K562 treated with DMSO at 1 percent for 12 hours (cell line): ENCODE measurements around the gene PYGL. TPM values are rescaled to one million over a fixed set of nuclear protein-coding genes. Genes with fewer than 3 reads are reported as not detected.

Source experiments
- total RNA-seq: library from RNA; unstranded; fragments of 300-600 nt; gene quantifications from 2 replicates; pipeline ENCODE4 v1.2.3, GENCODE V29; 2022; ENCODE audit not compliant: insufficient read depth

Gene PYGL
- 19.9 and 37.8 TPM in 2 replicates for total RNA-seq

DNA sequence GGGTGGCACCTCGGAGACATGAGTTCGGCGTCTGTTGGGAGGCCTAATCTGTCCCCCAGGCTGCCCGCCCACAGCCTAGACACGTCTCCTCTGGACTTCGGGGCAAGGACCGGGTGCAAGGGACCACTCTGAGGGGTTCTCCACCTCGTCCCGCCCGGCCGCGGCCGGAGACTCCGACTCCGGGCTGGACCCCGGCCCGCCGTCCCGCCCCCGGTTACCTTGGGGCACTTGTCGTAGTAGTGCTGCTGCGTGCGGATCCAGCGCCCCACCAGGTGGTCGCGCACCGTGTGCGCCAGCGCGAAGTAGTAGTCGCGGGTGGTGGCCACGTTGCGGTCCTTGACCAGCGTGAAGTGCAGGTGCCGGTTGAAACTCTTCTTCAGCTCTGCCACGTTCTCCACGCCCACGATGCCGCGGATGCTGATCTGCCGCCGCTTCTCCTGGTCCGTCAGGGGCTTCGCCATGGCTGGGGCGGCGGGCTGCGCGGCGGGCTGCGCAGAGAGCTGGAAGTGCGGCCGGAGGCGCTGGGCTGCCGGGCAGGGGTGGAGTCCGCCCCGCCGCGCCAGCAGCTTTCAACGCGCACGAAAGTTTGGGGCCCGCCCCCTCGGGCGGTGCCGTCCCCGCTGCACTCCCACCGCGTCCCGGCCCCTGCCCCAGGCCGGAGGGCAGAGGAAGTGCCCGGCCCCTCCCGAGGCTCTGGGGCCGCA, at the start of gene PYGL:
Gene PYGL, minus strand, starts transcription at position 541 of the 704 bp plus-strand sequence. Its CDS starts 80 bp downstream, at position 461.

DNA sequence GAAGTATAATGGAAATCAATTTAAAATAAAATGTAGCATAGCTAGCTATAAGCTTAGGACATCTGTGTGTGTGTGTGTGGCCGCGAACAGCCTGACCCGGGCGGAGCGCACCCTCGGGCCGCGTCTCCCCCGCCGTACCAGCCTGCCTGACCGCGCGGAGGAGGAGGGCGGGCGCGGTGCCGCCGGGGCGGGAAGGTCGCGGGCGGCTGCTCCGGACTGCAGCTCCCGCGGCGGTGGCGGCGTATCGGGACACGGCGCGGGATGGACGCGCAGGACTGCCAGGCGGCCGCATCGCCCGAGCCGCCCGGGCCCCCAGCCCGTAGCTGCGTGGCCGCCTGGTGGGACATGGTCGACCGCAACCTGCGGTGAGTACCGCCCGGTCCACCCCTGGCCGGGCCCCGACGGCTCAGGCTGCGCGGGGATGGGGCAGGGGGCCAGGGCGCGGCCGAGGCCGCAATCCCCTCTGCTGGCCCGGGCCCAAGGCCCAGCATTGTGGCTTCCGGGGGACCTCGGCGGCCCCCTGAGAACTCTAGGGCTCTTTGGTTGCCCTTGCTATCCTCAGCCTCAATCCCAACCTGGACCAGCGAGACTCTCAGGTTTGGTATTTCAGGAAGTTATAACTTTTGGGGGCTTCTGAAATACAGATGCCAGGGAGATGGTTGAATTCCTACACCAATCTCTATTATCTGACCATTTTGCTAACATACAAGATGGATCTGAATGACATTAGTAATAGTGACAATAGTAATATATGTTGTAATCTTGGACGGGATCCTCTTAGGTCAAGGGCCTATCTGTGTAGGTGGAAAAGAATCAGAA, 72.2 kb downstream of the PYGL start, which contains the start of gene ABHD12B:
Gene ABHD12B, plus strand, starts transcription at position 140 of the 819 bp plus-strand sequence. Its CDS starts 122 bp downstream, at position 262.

Other genes with a start within 250 kb of the PYGL start
- 0.51 and 5.1 TPM in 2 replicates for gene NIN, start 113.3 kb downstream of the PYGL start, total RNA-seq
- gene ABHD12B, start 72.4 kb downstream of the PYGL start, total RNA-seq: not detected in 2 replicates
- 0.17 TPM in 1 of 2 replicates, not detected in the other for gene TRIM9, start 150.6 kb upstream of the PYGL start, total RNA-seq